22Rv1 (cell line): ENCODE results near the gene PCGF5.

Experiments used
- ZFX ChIP-seq: fragments of 450-650 bp; IDR thresholded peaks from 2 replicates; pipeline ENCODE4 v1.6.1; 2017; ENCODE audit warnings: antibody characterized with exemption, borderline replicate concordance
- TF ChIP-seq, protein P1 (sequence below): fragments of 450-650 bp; IDR thresholded peaks from 2 replicates; pipeline ENCODE4 v1.5.1; 2017; ENCODE audit warnings: mild to moderate bottlenecking

GRCh38 chr10:91188889-91189288 lies 31.6 kb upstream of the PCGF5 start:
- TF ChIP-seq, protein P1, sequence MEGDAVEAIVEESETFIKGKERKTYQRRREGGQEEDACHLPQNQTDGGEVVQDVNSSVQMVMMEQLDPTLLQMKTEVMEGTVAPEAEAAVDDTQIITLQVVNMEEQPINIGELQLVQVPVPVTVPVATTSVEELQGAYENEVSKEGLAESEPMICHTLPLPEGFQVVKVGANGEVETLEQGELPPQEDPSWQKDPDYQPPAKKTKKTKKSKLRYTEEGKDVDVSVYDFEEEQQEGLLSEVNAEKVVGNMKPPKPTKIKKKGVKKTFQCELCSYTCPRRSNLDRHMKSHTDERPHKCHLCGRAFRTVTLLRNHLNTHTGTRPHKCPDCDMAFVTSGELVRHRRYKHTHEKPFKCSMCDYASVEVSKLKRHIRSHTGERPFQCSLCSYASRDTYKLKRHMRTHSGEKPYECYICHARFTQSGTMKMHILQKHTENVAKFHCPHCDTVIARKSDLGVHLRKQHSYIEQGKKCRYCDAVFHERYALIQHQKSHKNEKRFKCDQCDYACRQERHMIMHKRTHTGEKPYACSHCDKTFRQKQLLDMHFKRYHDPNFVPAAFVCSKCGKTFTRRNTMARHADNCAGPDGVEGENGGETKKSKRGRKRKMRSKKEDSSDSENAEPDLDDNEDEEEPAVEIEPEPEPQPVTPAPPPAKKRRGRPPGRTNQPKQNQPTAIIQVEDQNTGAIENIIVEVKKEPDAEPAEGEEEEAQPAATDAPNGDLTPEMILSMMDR, result no peak
- no peak for TF ChIP-seq ZFX
